HG03045 (cell line): ENCODE data around the gene TBXT.
"Not testable (repeated sequence)": the region's sequence is repeated elsewhere in the genome, so short reads cannot be mapped to it uniquely, and the experiment has no call there.

ENCODE experiments used
- ATAC-seq: cut with Tn5 transposase; IDR thresholded peaks from one replicate; pipeline ENCODE4 v1.9.1; 2021; ENCODE audit warnings: mild to moderate bottlenecking, moderate library complexity; ENCODE audit not compliant: unreplicated experiment

TBXT gene

DNA sequence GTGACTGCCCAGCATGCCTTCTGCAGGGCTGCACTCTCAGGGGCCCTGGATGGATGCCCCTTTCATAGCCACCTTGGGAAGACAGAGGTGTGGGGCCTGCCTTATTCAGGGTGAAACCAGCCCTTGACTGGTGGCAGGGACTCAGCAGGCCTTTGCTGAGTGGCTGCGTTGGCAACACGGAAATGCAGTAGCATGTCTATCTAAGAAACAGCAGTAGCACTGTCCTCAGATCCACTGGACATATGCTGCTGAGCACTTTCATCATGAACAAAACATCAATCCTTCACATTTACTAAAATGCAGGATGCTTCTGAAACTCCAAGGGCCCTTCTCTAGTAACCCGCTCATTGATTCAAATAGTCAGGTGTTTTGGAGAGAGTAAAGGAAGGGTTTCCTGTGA, 4.9 kb upstream of the TBXT start:
- no peak for ATAC-seq

DNA sequence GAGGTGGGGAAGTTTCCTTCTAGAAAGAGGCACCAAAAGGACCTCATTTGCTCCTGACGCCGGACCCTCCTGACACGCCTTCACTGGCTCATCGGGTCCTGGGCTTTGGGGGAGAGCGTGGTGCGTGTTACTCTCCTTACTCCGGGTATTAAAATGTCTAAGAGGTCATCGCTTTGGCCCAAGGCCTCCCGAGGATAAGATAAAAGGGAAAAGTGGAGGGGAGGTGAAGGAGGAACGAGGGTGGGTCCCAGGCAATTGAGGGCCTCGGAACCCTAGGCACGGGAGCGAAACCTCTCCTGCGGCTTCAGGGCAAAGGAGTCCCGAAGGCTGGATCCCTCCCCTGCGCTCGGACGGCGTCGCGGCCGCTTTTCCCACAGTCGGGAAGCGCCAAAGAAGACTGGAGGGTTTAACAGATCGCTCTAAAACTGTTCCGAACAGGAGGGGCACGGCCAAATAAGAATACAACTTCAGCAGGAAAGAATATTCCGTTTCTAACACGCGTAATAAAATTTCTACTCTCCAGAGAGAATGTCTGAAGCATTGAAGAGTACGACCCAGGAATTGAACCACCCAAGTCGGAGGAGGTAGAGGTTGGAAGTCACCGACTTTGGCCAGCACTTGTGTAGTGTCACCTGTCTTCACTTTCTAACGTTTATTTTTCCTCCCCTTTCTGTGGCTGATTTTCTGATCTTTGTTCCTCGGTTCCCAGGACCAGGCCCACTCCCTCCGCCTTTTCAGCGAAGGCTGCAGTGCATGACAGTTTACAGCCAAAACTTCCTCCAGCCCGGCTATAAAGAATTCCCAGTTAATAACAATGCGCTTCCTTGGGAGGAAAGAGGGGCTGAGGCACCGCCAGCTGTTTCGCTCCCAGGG, 2.1 kb upstream of the TBXT start:
- ATAC-seq: no peak

DNA sequence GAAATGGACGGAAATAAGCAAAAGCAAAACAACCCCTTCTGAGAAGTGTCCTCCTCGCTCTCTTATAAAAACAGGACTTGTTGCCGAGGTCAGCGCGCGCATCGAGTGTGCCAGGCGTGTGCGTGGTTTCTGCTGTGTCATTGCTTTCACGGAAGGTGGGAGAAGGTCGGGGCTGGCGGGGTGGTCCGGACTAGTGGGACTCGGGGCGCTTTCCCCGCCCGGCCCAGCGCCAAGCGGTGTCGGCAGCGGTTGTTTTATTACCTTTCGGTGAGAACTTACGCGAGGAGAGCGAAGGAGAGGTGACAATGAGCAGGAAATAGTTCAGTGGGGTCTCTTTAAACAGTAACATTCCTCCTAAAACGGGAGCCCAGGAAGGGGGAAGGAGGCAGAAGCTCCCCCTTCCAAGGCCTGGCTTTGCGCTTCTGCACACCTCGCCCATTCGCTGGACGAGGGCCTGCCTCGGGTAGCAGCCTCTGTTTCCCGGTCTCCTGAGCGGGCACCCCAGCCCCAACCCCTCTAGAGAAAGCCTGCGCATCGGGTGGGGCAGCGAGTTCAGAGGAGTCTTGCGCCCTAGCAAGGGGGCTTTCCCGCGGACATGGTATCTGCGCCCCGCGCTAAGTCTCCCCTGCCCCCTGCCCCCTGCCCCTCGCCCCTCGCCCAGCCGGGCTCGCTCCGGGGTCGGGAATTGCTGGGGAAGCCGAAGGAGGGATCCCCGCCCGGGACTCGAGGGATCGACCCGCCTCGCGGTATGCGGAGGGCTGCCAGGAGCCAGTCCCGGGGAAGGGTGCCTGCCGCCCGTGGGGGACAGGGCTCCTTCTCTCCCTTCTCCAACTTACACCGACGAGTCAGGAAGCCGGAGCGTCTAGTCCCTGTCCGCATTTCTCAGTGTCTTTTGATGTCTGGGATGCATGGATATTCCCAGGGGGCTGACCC, 1.2 kb upstream of the TBXT start:
- no peak for ATAC-seq

DNA sequence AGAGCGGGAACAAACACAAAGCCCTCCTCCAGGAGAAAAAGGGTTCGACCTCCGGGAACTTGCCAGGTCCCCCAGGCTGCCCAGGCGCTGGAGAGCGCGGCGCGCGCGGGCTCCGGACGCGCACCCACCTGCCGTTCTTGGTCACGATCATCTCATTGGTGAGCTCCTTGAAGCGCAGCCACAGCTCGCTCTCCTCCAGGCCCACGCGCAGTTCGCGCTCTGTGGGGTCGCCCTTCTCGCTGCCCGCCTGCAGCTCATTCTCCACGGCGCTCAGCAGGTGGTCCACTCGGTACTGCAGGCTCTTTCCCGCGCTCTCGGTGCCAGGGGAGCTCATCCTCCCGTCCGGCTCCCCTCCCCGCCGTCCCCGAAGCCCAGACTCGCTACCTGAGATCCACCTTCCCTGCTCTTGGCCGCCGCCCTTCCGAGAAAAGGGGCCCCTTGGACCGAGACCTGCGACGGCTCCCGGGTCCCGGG, 356 bp downstream of the TBXT start:
- ATAC-seq: no peak

DNA sequence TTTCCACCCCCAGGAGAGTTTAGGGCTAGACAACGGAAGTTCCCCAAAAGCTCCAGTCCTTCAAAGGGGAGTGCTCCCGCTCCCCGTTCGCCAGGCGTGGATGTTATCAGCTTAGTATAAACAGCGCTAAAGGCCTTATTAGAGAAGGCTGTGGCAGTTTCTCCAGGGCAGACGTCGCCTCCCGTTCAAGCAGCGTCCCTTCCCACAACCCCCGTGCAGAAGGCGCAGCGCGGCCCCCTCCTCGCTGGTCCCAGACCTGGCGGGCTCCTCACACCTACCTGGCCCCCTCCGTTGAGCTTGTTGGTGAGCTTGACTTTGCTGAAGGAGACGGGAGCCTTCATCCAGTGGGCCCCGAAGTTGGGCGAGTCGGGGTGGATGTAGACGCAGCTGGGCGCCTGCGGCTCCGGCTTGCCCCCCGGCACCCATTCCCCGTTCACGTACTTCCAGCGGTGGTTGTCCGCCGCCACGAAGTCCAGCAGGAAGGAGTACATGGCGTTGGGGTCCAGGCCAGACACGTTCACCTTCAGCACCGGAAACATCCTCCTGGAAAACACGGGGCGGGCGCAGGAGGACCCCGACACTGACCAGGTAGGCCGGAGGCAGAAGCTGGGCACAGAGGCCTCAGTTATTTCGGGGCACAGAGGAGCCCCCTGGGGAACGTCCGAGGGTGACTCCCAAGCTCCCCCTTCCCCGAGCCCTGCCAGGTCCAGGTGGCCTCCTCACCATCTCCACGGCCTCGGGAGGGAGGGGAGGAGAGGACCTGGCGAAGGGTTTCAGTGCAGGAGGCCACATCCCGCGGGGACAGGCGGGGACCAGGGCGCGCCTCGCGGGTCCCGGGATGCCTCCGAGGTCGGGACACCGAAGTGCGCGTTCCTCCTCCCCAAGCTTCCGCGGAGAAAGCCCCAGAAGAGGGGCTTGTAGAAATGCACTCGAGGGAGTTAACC, 1.1 kb downstream of the TBXT start:
- no peak for ATAC-seq

DNA sequence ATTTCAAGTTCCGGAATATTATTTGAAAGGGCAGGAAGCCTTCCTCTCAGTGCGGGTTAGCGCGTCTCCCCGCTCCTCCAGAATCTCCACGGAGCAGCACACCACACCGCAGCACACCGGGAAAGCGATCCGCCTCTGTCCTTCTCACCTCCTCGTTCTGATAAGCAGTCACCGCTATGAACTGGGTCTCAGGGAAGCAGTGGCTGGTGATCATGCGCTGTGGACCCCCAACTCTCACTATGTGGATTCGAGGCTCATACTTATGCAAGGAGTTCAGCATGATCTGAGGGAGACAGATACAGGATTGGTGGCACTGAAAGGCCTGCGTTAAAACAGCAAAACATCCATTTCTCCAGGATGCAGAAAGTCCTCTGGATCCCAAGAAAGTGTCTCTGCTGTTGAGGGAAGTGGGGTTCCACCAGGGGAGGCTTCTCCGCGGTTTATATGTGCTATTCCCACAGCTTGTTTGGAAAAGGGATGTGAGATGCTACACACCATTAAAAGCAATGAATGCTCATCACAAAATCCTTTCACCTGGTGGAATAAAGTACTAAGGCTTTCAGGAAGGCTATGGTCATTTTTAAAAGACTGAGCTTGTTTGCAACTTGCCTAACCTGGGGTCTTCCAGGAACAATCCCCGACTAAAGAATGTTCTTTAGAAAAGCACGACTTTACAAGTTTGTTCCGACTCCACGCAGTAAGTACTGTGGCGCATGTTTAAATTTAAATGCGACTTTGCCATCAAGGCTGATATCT, 1.9 kb downstream of the TBXT start:
- ATAC-seq: no peak

DNA sequence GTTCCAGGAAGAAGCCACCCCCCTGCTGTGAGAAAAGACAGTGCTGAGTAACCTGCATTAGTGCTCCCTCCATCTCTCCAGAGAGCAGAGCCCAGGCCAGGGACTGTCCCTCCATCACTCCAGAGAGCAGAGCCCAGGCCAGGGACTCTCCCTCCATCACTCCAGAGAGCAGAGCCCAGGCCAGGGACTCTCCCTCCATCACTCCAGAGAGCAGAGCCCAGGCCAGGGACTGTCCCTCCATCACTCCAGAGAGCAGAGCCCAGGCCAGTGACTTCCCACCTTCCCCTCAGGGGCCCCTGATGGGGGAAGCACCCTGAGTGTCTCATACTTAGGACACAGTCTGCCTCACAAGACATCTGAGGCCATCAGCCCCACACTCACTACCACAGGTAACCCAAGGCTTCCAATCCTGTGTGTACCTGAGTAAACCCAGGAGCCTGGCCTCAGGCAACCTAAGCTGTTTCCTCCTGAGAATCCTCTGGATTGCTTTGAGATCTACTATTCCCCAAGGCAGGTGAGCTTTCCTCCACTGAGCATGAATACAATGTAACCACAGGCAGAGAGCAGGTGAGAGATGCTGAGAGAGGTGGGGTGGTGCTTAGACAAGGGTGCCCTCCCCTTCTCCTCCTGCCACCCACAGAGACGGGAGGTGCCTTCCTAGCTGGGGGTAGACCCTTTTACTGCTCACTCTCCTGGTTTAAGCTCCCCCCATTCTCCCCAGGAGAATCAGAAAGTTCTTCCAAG, 4.9 kb downstream of the TBXT start:
- peak; percentile 90 for ATAC-seq

DNA sequence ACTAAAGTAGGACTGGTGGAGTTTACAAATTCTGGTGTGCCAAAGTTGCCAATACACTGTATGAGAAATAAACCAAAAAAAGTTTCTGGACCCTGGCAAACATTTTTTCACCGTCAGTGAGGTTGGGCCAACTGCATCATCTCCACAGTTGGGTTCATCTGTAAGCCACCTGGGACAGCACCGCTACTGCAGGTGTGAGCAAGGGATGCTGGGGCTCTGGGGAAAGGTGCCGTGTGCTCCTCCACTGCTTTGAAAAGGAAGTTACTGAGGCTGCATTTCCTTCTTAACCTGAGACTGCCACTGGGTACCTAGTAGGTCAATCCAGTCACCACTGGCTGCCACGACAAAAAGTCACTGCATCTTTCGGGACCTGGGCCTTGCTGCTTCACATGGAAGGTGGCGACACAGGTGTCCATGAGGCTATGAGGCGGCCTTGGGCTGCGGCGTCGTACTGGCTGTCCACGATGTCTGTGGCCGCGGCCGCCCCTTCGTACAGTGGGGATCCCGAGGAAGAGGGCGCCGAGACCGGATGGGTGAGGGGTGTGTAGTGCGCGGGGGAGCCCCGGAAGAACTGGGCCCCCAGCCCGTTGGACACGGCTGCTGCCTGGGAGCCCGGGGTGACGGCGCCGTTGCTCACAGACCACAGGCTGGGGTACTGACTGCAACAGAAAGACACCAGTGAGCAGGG, 9.6 kb downstream of the TBXT start:
- ATAC-seq: no peak

DNA sequence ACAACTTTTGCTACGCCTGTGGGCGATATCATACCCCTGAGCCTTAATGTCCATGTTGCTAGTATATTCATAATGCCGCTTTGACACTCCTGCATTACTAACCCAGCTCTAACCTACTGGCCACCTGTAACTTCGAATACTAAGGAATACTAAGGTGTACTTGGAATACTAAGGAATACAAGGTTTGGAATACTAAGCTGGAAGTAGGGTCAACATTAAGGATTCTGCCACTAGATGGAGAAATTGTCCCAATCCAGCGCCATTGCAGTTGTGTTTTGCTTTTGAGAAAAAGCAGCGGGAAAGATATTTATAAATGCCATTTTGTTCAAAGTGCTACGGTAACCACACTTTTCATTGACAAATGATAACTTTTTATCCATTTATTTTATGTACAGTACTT, 10.7 kb downstream of the TBXT start:
- ATAC-seq: no peak

DNA sequence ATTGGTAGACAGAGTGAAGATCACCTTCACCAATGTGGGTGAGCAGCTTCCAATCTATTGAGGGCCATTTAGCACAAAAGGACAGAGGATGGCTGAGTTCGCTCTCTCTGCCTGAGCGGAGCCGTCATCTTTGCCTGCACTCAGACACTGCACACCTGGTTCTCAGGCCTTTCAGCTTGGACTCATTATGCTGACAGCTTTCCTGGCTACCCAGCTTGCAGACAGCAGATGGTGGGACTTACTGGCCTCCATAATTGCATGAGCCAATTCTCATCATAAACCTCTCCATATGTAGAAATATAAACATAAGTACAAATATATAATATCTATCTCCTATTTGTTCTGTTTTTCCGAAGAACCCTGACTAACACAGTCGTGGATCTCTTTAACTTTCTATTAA, 13.7 kb downstream of the TBXT start:
- ATAC-seq: no peak

DNA sequence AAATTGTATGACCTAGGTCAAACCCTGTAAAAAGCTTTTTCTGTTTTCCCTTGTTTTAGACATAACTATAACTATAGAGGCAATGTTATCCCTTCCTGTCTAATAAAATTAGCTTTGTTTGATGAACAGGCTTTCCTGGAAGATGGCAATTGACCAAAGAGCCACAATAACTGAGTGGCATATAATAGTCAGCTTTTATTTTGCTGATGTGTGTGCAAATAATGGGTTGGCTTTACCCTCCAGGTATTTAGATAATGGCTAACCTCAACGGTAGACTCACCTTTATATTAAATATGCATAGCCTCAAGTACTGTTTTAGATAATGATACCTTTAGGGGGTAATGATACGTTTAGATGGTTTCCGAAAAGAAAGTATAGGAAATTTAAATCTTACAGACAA, 15.0 kb downstream of the TBXT start:
- no peak for ATAC-seq

DNA sequence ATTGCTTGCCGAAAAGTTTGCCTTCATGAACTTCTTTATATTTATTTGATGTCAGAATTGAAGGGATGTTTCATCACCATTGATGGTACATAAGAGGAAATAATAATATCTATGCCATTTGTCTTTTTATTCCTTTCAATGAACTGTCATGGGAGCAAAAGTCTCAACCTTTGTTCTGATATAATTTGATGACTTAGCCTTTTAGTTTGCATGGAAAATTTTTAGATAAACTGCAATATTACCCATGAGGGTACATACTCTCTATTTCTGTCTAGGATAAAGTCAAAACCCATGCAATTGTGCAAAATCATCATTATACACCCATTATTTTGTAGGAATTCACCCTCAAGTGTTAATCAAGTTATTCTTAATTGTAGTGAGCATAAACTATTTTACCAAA, 15.9 kb downstream of the TBXT start:
- no peak for ATAC-seq

DNA sequence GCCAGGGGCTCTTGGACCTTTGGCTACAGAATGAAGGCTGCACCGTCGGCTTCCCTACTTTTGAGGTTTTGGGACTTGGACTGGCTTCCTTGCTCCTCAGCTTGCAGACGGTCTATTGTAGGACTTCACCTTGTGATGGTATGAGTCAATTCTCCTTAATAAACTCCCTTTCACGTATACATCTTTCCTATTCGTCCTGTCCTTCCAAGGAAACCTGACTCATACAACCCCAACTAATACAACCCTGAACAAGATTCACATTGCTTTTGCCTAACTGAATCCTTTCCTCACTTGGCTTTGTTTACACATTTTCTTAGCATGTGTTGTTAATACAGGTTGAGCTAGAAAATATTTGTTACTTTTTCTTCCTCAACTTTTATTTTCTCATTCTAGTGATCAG, 21.9 kb downstream of the TBXT start:
- ATAC-seq: no peak

DNA sequence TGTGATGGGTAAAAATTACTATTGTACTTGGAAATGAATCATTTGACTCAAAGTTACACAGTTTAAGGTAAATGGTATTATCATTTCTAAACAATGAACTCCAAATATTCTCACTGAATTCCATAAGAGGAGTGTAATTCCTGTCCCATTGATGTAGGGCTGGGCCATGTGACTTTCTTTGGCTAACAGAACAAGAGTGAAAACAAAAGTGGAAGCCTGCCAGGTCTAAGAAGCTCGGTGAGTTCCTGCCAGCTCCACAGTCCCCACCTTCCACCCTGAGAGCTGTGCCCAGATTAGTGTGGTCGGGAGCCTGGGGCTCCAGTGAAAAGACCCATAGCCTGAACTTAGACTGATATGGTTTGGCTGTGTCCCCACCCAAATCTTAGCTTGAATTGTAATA, 24.6 kb downstream of the TBXT start:
- ATAC-seq: no peak

DNA sequence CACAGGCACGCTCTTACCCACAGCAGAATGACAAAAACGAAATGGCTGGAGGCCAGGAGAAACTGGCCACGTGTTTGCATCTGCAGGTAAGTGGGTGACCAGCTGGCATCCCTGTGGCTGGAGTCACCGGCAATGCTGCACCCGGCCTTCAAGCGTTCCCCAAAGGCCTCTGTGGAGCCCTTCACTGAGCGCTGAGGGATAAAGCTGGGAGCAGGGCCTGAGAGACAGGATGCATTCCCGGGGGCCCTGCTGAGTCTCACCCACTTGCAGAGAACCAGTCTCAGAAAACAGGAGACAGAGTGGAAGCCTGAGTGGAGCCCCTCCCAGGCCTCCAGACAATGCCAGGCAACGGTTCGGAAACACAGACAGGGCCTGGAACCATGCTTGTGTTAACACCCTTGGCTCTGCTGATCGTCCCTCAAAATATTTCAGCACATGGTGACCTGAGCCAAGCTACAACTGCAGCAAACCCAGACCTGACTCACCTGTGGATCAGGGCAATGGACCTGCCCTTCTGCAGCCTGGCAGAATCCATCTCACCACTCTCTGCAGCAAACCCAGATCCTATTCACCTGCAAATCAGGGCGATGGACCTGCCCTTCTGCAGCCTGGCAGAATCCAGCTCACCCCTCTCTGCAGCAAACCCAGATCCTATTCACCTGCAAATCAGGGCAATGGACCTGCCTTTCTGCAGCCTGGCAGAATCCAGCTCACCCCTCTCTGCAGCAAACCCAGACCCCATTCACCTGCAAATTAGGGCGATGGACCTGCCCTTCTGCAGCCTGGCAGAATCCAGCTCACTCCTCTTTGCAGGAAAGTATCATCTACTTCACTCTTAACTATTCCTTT, 39.8 kb downstream of the TBXT start:
- ATAC-seq: no peak

DNA sequence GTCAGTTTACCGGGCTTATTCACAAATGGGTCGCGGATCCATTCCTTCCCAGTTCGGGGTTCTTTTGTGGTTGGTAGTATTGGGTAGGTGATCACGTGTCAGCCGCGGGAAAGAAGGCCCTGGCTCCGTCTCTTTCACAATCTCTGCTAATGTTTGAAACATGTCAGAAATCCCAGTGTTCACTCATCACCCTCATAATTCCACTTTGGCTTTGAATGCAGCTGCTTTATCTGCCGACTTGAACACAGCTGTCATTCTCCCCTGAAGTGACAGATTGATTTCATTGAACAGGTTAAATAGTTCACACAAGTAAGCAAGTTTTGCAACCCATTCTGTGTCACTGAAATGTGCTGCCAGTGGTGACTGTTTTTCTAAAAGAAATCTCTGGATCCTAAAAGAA, 44.5 kb downstream of the TBXT start:
- ATAC-seq: not testable (repeated sequence)

DNA sequence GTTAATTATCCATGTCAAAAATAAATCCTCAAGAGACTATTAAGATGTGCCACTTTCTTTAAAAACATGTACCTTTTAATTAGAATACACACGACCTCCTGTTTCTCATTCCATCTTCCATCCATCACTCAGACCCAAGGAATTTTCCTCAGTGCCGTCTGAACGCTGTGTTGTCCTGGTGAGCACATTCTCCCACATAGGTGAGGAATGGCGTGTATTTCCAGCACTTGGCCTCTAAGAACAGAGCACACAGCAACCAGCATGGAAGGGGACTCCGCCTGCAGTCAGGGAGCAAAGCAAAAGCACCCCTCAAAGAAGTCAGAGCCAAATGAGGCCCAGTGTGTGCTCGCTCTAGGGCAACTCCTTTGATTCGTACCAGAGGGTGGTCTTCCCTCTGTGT, 45.9 kb downstream of the TBXT start:
- no peak for ATAC-seq
